Measurements from ENCODE around the gene AKT2.

GRCh38 chr19:40312533-40312932 lies 27.4 kb upstream of the AKT2 start:
- no peak for TF ChIP-seq POLR2A (IDR thresholded peaks at IDR 0.05)
- no peak for TF ChIP-seq CTCF (IDR thresholded peaks at IDR 0.05)

Data from adrenal gland (tissue), 5 donors.